AG10803 (cell line): ENCODE measurements around the gene DAPK3.
"Not testable (repeated sequence)": the region's sequence is repeated elsewhere in the genome, so short reads cannot be mapped to it uniquely, and the experiment has no call there.

Experiments
- DNase-seq: peaks from one replicate; pipeline ENCODE4 v3.0.0; 2010; ENCODE audit warnings: low read depth
- H3K4me3 ChIP-seq: 2 replicates; pipeline ENCODE4 v1.5.1; 2011; ENCODE audit warnings: mild to moderate bottlenecking, low read length, control low read depth
- CTCF ChIP-seq: conservative IDR thresholded peaks from 2 replicates; pipeline ENCODE4 v1.5.1; 2011; ENCODE audit warnings: mild to moderate bottlenecking, low read length, control low read depth, inconsistent platforms

Gene DAPK3

GRCh38 chr19:3964256-3965194 is 6.4 kb downstream of the DAPK3 start:
- DNase-seq = no peak

GRCh38 chr19:3963458-3964255 is 7.2 kb downstream of the DAPK3 start:
- no peak for DNase-seq
- H3K4me3 ChIP-seq = no peak overlapping the region
- TF ChIP-seq CTCF = no peak

More at GRCh38 chr19:3964256-3965194, 6.4 kb downstream of the DAPK3 start:
- no peak for TF ChIP-seq CTCF
- H3K4me3 ChIP-seq = no peak overlapping the region

GRCh38 chr19:3961007-3961406 is 9.9 kb downstream of the DAPK3 start:
- no peak for TF ChIP-seq CTCF
- no peak for DNase-seq

GRCh38 chr19:3959766-3960131 is 11.2 kb downstream of the DAPK3 start:
- H3K4me3 ChIP-seq = no peak overlapping the region
- no peak for TF ChIP-seq CTCF
- no peak for DNase-seq

More at GRCh38 chr19:3961007-3961406, 9.9 kb downstream of the DAPK3 start:
- no peak overlapping the region for H3K4me3 ChIP-seq

GRCh38 chr19:3958836-3959765 is 11.8 kb downstream of the DAPK3 start:
- no peak for DNase-seq
- H3K4me3 ChIP-seq = no peak overlapping the region
- TF ChIP-seq CTCF = no peak

- H3K4me3 ChIP-seq = no peak overlapping the region
- no peak for TF ChIP-seq CTCF
- DNase-seq = no peak
Measured at GRCh38 chr19:3955688-3956087, 15.2 kb downstream of the DAPK3 start.

- not testable (repeated sequence) for H3K4me3 ChIP-seq, DNase-seq
Measured at GRCh38 chr19:3955276-3955675, 15.6 kb downstream of the DAPK3 start.
